GM12891 (cell line): ENCODE data around the gene LIMS2.

Experiments used
- DNase-seq: peaks from one replicate; pipeline ENCODE4 v3.0.0; 2011; ENCODE audit warnings: low spot score; ENCODE audit not compliant: insufficient read length
- FAIRE-seq: peaks from 2 replicates; lab custom pipeline; 2011; peaks lifted over from hg19 to GRCh38; lab: Jason Lieb, UNC
- PAX5 ChIP-seq: IDR thresholded peaks from 2 replicates; pipeline ENCODE4 v1.6.1; 2011; ENCODE audit warnings: low read length, moderate library complexity, mild to moderate bottlenecking; ENCODE audit not compliant: insufficient read depth, severe bottlenecking
- POLR2A ChIP-seq: IDR thresholded peaks from 2 replicates; pipeline ENCODE4 v1.6.1; 2011; ENCODE audit warnings: low read depth, low read length, control low read depth
- POLR2AphosphoS5 ChIP-seq: IDR thresholded peaks from 2 replicates; pipeline ENCODE4 v1.6.1; 2011; ENCODE audit warnings: low read depth, low read length, control low read depth
- POU2F2 ChIP-seq: IDR thresholded peaks from 2 replicates; pipeline ENCODE4 v1.6.1; 2011; ENCODE audit warnings: low read depth, mild to moderate bottlenecking, control low read depth, low read length, moderate library complexity
- SPI1 ChIP-seq: IDR thresholded peaks from 2 replicates; pipeline ENCODE4 v1.6.1; 2011; ENCODE audit warnings: low read depth, low read length, control low read depth
- TAF1 ChIP-seq: IDR thresholded peaks from 2 replicates; pipeline ENCODE4 v1.6.1; 2011; ENCODE audit warnings: low read depth, low read length, control low read depth

Gene LIMS2

GRCh38 chr2:127635380-127636237, 39.7 kb downstream of the LIMS2 start:
- DNase-seq = no peak
- no peak for FAIRE-seq
- TF ChIP-seq SPI1 (no peak), PAX5 (no peak), POLR2A (no peak), POU2F2 (no peak), TAF1 (no peak), POLR2AphosphoS5 (no peak)

- no peak for DNase-seq
- TF ChIP-seq SPI1 = no peak
- no peak for TF ChIP-seq PAX5
- TF ChIP-seq POU2F2 = no peak
- no peak for TF ChIP-seq POLR2AphosphoS5
- TF ChIP-seq TAF1 = no peak
- no peak for TF ChIP-seq POLR2A
- no peak for FAIRE-seq
Observed at GRCh38 chr2:127634626-127635379, 40.5 kb downstream of the LIMS2 start.

- DNase-seq = no peak
- peak; percentile 59 for FAIRE-seq
- TF ChIP-seq POLR2AphosphoS5 = no peak
- TF ChIP-seq PAX5 = no peak
- no peak for TF ChIP-seq POLR2A
- TF ChIP-seq SPI1 = no peak
- no peak for TF ChIP-seq POU2F2
- TF ChIP-seq TAF1 = no peak
Observed at GRCh38 chr2:127634066-127634617, 41.2 kb downstream of the LIMS2 start.

- TF ChIP-seq POLR2AphosphoS5 = no peak
- FAIRE-seq = no peak
- DNase-seq = no peak
Observed at GRCh38 chr2:127633556-127634065, 41.7 kb downstream of the LIMS2 start.

GRCh38 chr2:127632592-127633489, 42.5 kb downstream of the LIMS2 start:
- peak; percentile 85 for DNase-seq
- no peak for TF ChIP-seq POU2F2
- TF ChIP-seq POLR2A = peak; percentile 27; the same call in 1 of the 2 replicates
- peak; percentile 80 for TF ChIP-seq PAX5
- 0 out of 2 replicates have a peak, but pooled peaks have one; percentile 14 for TF ChIP-seq SPI1
- peak; percentile 89 for FAIRE-seq

- DNase-seq = no peak
- FAIRE-seq = no peak
- no peak for TF ChIP-seq POU2F2
- TF ChIP-seq POLR2AphosphoS5 = no peak
- no peak for TF ChIP-seq SPI1
- TF ChIP-seq PAX5 = no peak
- no peak for TF ChIP-seq POLR2A
- TF ChIP-seq TAF1 = no peak
Observed at GRCh38 chr2:127631997-127632581, 43.2 kb downstream of the LIMS2 start.

- DNase-seq (no peak), FAIRE-seq (no peak)
- no peak for TF ChIP-seq POLR2AphosphoS5
- TF ChIP-seq SPI1 = no peak
- TF ChIP-seq POU2F2 = no peak
- TF ChIP-seq TAF1 = no peak
- TF ChIP-seq PAX5 = no peak
- TF ChIP-seq POLR2A = no peak
Observed at GRCh38 chr2:127631541-127631996, 43.8 kb downstream of the LIMS2 start.

GRCh38 chr2:127630864-127631540, 44.3 kb downstream of the LIMS2 start:
- no peak for TF ChIP-seq SPI1
- TF ChIP-seq TAF1 = no peak
- TF ChIP-seq POU2F2 = no peak
- no peak for TF ChIP-seq POLR2A
- no peak for TF ChIP-seq PAX5
- TF ChIP-seq POLR2AphosphoS5 = no peak
- no peak for FAIRE-seq
- no peak for DNase-seq
